PC-3 (cell line): ENCODE results near the gene NUB1. TPM values are rescaled to one million over a fixed set of nuclear protein-coding genes. Genes with fewer than 3 reads are reported as not detected.

Source experiments
- ATAC-seq: fragments of 200-7000 bp; cut with Tn5 transposase; 2 replicates; pipeline ENCODE4 v1.9.1; 2020; ENCODE audit warnings: mild to moderate bottlenecking, moderate library complexity
- BruUV-seq: library from RNA; stranded (reverse); fragments of 400-500 nt; replicated peaks from 2 replicates; lab custom pipeline; 2021; lab: Mats Ljungman, UMichigan
- CTCF ChIA-PET: fragments of 300-600 bp; sonication (Branson Sonifier 250); formaldehyde crosslinking; loops from one replicate; lab custom pipeline; 2022; ENCODE audit warnings: antibody characterized with exemption; lab: Charles Lee
- POLR2A ChIA-PET: fragments of 300-600 bp; sonication (Branson Sonifier 250); formaldehyde crosslinking; loops from one replicate; lab custom pipeline; 2022; ENCODE audit warnings: antibody characterized with exemption; ENCODE audit not compliant: unreplicated experiment; lab: Charles Lee
- DNase-seq: peaks from one replicate; pipeline ENCODE4 v3.0.0-alpha.2; 2015
- H2AFZ ChIP-seq: fragments of 300-600 bp; sonication (generic); 2 replicates; pipeline ENCODE4 v1.6.0; 2016; ENCODE audit warnings: antibody characterized with exemption, low read length
- H3F3A ChIP-seq: fragments of 300-600 bp; sonication (generic); one replicate; pipeline ENCODE4 v1.6.0; 2017; ENCODE audit warnings: antibody characterized with exemption, low read length, control low read depth, mild to moderate bottlenecking; ENCODE audit not compliant: unreplicated experiment
- H3K27ac ChIP-seq: fragments of 300-600 bp; sonication (generic); 2 replicates; pipeline ENCODE4 v1.5.1; 2016; ENCODE audit warnings: mild to moderate bottlenecking, low read length
- H3K27me3 ChIP-seq: fragments of 300-600 bp; sonication (generic); 2 replicates; pipeline ENCODE4 v1.6.1; 2016; ENCODE audit warnings: low read length, mixed read lengths
- H3K36me3 ChIP-seq: fragments of 300-600 bp; sonication (generic); 2 replicates; pipeline ENCODE4 v1.6.1; 2016; ENCODE audit warnings: low read depth, mixed run types, low read length, mixed read lengths
- H3K4me1 ChIP-seq: fragments of 300-600 bp; sonication (generic); 2 replicates; pipeline ENCODE4 v1.5.1; 2016; ENCODE audit warnings: low read length; ENCODE audit not compliant: insufficient read depth
- H3K4me2 ChIP-seq: fragments of 300-600 bp; sonication (generic); 2 replicates; pipeline ENCODE4 v1.6.0; 2016; ENCODE audit warnings: low read length
- H3K4me3 ChIP-seq: fragments of 300-600 bp; sonication (generic); 2 replicates; pipeline ENCODE4 v1.5.1; 2016; ENCODE audit warnings: mild to moderate bottlenecking, low read length, mixed read lengths
- H3K79me2 ChIP-seq: fragments of 300-600 bp; sonication (generic); 2 replicates; pipeline ENCODE4 v1.6.1; 2017; ENCODE audit warnings: low read length, mixed read lengths
- H3K9ac ChIP-seq: fragments of 300-600 bp; sonication (generic); 2 replicates; pipeline ENCODE4 v1.6.0; 2016; ENCODE audit warnings: mild to moderate bottlenecking, low read length
- H3K9me2 ChIP-seq: fragments of 300-600 bp; sonication (generic); replicated peaks from 2 replicates; pipeline ENCODE4 v1.6.1; 2016; ENCODE audit warnings: mixed run types, low read length, mixed read lengths
- H3K9me3 ChIP-seq: fragments of 300-600 bp; sonication (generic); 2 replicates; pipeline ENCODE4 v1.6.1; 2016; ENCODE audit warnings: low read length, mixed read lengths
- H4K20me1 ChIP-seq: fragments of 300-600 bp; sonication (generic); 2 replicates; pipeline ENCODE4 v1.6.1; 2016; ENCODE audit warnings: low read length, mixed read lengths
- EZH2 ChIP-seq: fragments of 300-600 bp; sonication (generic); IDR thresholded peaks from one replicate; pipeline ENCODE4 v1.6.1; 2017; ENCODE audit warnings: antibody characterized with exemption, mild to moderate bottlenecking, low read length; ENCODE audit not compliant: unreplicated experiment
- EZH2phosphoT487 ChIP-seq: fragments of 300-600 bp; sonication (generic); IDR thresholded peaks from 2 replicates; pipeline ENCODE4 v1.6.1; 2018; ENCODE audit warnings: mild to moderate bottlenecking, antibody characterized with exemption, low read length, borderline replicate concordance
- intact Hi-C: fragments of 100-400 bp; cut with micrococcal nuclease; formaldehyde crosslinking; loops from 2 replicates; pipeline ENCODE4 v1.9.0; 2023
- total RNA-seq: library from RNA; depleted of rRNA; stranded (reverse); fragments of >200 nt; gene quantifications from 2 replicates; pipeline ENCODE4 v1.2.3, GENCODE V29; 2014
- TF ChIP-seq, protein P1 (sequence below): fragments of 300-600 bp; sonication (generic); conservative IDR thresholded peaks from 2 replicates; pipeline ENCODE4 v1.5.1; 2017; ENCODE audit warnings: antibody characterized with exemption, low read depth, mild to moderate bottlenecking, low read length

The NUB1 gene
- total RNA-seq, 1 experiment from 2014 or later: 40.1 TPM

DNA sequence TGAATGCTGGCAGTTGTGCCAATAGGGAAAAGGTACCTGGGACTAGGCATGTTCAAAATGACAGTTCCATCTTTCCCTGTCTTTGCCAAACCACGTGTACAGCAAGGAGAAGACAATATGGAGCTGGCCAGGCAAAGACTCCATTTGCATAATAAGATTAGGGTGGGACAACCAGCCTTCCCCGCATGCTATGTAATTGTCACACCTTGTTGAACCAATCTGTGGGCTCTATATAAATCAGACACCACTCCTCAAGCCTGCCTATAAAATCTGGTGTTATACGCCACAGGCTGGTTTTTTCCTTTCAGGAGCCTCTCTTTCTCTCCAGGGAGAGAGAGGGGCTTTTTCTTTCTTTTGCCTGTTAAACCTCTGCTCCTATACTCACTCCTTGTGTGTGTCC lies 11.0 kb upstream of the NUB1 start:
- POLR2A ChIA-PET: interaction anchor here (0.6 kb wide), 1 partner anchor 23 kb away, joined by 3 read pairs; no protein-coding TSS in a partner anchor
- BruUV-seq: no TSS peak
- H3K27ac ChIP-seq: no peak overlapping the region
- no peak for TF ChIP-seq EZH2
- TF ChIP-seq EZH2phosphoT487: no peak
- TF ChIP-seq, protein P1, sequence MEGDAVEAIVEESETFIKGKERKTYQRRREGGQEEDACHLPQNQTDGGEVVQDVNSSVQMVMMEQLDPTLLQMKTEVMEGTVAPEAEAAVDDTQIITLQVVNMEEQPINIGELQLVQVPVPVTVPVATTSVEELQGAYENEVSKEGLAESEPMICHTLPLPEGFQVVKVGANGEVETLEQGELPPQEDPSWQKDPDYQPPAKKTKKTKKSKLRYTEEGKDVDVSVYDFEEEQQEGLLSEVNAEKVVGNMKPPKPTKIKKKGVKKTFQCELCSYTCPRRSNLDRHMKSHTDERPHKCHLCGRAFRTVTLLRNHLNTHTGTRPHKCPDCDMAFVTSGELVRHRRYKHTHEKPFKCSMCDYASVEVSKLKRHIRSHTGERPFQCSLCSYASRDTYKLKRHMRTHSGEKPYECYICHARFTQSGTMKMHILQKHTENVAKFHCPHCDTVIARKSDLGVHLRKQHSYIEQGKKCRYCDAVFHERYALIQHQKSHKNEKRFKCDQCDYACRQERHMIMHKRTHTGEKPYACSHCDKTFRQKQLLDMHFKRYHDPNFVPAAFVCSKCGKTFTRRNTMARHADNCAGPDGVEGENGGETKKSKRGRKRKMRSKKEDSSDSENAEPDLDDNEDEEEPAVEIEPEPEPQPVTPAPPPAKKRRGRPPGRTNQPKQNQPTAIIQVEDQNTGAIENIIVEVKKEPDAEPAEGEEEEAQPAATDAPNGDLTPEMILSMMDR: no peak
- H3K9me2 ChIP-seq: no peaks in the 10 kb centered on the region
- no peaks in the 10 kb centered on the region for H3K9me3 ChIP-seq
- H3K9ac ChIP-seq: no peak overlapping the region
- H3K27me3 ChIP-seq: no peaks in the 10 kb centered on the region
- no peaks in the 10 kb centered on the region for H3K4me1 ChIP-seq
- H4K20me1 ChIP-seq: no peaks in the 10 kb centered on the region
- no peaks in the 10 kb centered on the region for H3K36me3 ChIP-seq
- no peak overlapping the region for H3K4me3 ChIP-seq
- H2AFZ ChIP-seq: no peak overlapping the region
- CTCF ChIA-PET: no interaction called here
- no peak for ATAC-seq
- DNase-seq: no peak
- H3K79me2 ChIP-seq: no peaks in the 10 kb centered on the region
- no peaks in the 10 kb centered on the region for H3F3A ChIP-seq
- intact Hi-C loops: no loop called here
- H3K4me2 ChIP-seq: no peak overlapping the region

DNA sequence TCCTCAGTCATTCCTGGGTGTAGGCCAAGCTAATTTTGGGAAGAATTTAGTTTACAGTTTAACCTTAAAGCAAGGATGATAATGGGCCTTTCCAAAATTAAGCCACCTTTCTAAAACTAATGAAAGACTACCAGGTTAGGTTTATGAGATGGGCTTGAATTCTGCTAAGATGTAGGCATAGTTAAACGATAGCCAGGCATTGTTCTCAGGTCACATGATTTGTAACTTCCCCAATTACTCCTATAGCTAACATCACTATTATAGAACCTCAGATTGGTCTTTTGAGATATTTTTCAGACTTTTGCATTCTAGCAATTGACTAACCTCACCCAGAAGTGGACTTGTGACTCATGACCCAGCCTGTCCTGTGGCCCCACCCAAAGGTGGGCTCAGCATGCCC lies 7.0 kb upstream of the NUB1 start:
- no peaks in the 10 kb centered on the region for H3K9me3 ChIP-seq
- H2AFZ ChIP-seq: no peak overlapping the region
- no peaks in the 10 kb centered on the region for H3F3A ChIP-seq
- H3K4me1 ChIP-seq: no peaks in the 10 kb centered on the region
- ATAC-seq (no peak), DNase-seq (no peak)
- H3K27me3 ChIP-seq: no peaks in the 10 kb centered on the region
- TF ChIP-seq, protein P1: no peak
- TF ChIP-seq EZH2 (no peak), EZH2phosphoT487 (no peak)
- ChIA-PET CTCF (no interaction called here), POLR2A (interaction anchor here (0.6 kb wide), 1 partner anchor 1989 kb away, joined by 3 read pairs; no protein-coding TSS in a partner anchor)
- no peaks in the 10 kb centered on the region for H3K36me3 ChIP-seq
- no peak overlapping the region for H3K4me2 ChIP-seq
- no TSS peak for BruUV-seq
- no peaks in the 10 kb centered on the region for H3K9me2 ChIP-seq
- no peaks in the 10 kb centered on the region for H3K79me2 ChIP-seq
- H4K20me1 ChIP-seq: no peaks in the 10 kb centered on the region
- no peak overlapping the region for H3K27ac ChIP-seq
- intact Hi-C loops: no loop called here
- H3K9ac ChIP-seq: no peak overlapping the region
- H3K4me3 ChIP-seq: no peak overlapping the region

DNA sequence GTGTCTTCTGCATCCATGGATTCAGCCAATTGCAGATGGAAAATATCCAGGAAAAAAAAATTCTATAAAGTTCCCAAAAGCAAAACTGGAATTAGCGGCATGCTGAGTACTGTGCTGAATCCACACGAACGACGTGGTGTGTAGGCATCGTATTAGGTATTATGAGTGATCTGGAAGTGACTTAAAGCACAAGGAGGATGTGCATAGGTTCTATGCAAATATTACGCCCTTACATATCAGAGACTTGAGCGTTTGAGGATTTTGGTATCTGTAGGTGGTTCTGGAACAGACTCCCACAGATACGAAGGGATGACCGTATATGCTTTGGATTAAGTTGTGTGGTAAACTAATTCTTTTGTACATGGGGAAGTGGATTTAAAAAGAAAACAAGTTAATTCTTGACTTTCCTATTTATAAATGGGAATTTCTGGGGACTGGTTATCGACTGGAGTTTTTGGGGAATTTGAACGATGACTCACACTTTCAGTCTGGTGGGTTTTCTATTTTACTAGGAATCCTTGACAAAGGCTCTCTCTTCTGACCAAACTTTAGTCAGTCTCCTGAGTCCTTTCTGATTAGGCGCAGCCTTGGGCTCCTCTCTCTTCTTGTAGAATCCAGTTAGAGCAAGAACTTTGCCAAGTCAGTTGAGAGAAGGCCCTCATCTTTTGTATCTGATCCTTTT lies 5.4 kb upstream of the NUB1 start:
- ChIA-PET CTCF (no interaction called here), POLR2A (no interaction called here)
- Histone ChIP-seq H3F3A (no peaks in the 10 kb centered on the region), H3K27ac (no peak overlapping the region), H3K9me2 (no peaks in the 10 kb centered on the region), H3K4me3 (no peak overlapping the region), H3K9ac (no peak overlapping the region), H3K9me3 (no peaks in the 10 kb centered on the region), H2AFZ (no peak overlapping the region), H4K20me1 (no peaks in the 10 kb centered on the region), H3K36me3 (no peaks in the 10 kb centered on the region), H3K79me2 (no peaks in the 10 kb centered on the region), H3K27me3 (no peaks in the 10 kb centered on the region), H3K4me1 (no peaks in the 10 kb centered on the region), H3K4me2 (no peak overlapping the region)
- no peak for TF ChIP-seq EZH2
- TF ChIP-seq EZH2phosphoT487: no peak
- TF ChIP-seq, protein P1: no peak
- intact Hi-C loops: no loop called here
- BruUV-seq: no TSS peak
- no peak for ATAC-seq
- no peak for DNase-seq
